HFFc6 (cell line): ENCODE measurements around the gene LBX2. TPM values are rescaled to one million over a fixed set of nuclear protein-coding genes. Genes with fewer than 3 reads are reported as not detected.

ENCODE experiments used
- DNase-seq: peaks from one replicate; pipeline ENCODE4 v3.0.0-alpha.2; 2018
- H3K27ac Mint-ChIP-seq: 2 replicates; pipeline ENCODE4 v1.8.0; 2020; ENCODE audit warnings: mild to moderate bottlenecking, mixed read lengths
- H3K27me3 Mint-ChIP-seq: 2 replicates; pipeline ENCODE4 v1.8.0; 2021; ENCODE audit warnings: mild to moderate bottlenecking, moderate library complexity, mixed read lengths; ENCODE audit not compliant: insufficient read depth
- H3K36me3 Mint-ChIP-seq: 2 replicates; pipeline ENCODE4 v1.8.0; 2021; ENCODE audit warnings: low read depth, mixed read lengths
- H3K4me1 Mint-ChIP-seq: 2 replicates; pipeline ENCODE4 v1.8.0; 2020; ENCODE audit warnings: low read depth, mixed read lengths
- H3K4me3 Mint-ChIP-seq: 2 replicates; pipeline ENCODE4 v1.8.0; 2020; ENCODE audit warnings: mild to moderate bottlenecking, moderate library complexity, mixed read lengths
- H3K9me3 Mint-ChIP-seq: 2 replicates; pipeline ENCODE4 v1.8.0; 2020; ENCODE audit warnings: mild to moderate bottlenecking, mixed read lengths
- long read RNA-seq: library from polyadenylated mRNA; unstranded; transcript quantifications from one replicate; pipeline ENCODE4 v2.0.0, GENCODE V29; 2019
- total RNA-seq, 6 experiments: library from RNA; stranded (reverse); fragmentation: NEBNext Ultra II Directional; extraction: Animal tissue kit (Norgen Biotek cat#: 25700); gene quantifications; 2 replicates in 1 of 6; 3 replicates in 5 of 6; pipeline ENCODE4 v1.2.3, GENCODE V29; 2021
- TF ChIP-seq, protein P1 (sequence below): fragments of 200-600 bp; sonication (generic); IDR thresholded peaks from 2 replicates; pipeline ENCODE4 v1.5.0; 2021; ENCODE audit warnings: antibody characterized with exemption, mild to moderate bottlenecking

The LBX2 gene, protein sequence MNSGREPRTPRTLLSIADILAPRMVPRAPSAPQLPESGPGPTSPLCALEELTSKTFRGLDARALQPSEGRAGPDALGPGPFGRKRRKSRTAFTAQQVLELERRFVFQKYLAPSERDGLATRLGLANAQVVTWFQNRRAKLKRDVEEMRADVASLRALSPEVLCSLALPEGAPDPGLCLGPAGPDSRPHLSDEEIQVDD
- 1 to 10 TPM in 3 of 6 experiments, under 1 TPM in 3; 0.21 to 1.8 (median 1.2) TPM for total RNA-seq
- long read RNA-seq, partial matches to known transcripts = 0 of 1 reads
- long read RNA-seq, other reads (novel, unspliced or antisense) = 1 of 1 reads

GRCh38 chr2:74499267-74499939 lies at the start of gene LBX2:
TSS of gene LBX2 (minus strand) at chr2:74499603. CDS start at chr2:74499537, 66 bp downstream.
- Mint-ChIP-seq H3K27me3 (peaks cover 19% of the 10 kb centered on the region), H3K4me1 (peaks cover 31% of the 10 kb centered on the region), H3K9me3 (no peaks in the 10 kb centered on the region), H3K4me3 (peak within 1 kb of the TSS; percentile 88), H3K36me3 (peaks cover 6% of the 10 kb centered on the region), H3K27ac (0 out of 2 replicates have a peak within 1 kb of the TSS, but pooled peaks have one; percentile 37)
- no peak for DNase-seq
- TF ChIP-seq, protein P1, sequence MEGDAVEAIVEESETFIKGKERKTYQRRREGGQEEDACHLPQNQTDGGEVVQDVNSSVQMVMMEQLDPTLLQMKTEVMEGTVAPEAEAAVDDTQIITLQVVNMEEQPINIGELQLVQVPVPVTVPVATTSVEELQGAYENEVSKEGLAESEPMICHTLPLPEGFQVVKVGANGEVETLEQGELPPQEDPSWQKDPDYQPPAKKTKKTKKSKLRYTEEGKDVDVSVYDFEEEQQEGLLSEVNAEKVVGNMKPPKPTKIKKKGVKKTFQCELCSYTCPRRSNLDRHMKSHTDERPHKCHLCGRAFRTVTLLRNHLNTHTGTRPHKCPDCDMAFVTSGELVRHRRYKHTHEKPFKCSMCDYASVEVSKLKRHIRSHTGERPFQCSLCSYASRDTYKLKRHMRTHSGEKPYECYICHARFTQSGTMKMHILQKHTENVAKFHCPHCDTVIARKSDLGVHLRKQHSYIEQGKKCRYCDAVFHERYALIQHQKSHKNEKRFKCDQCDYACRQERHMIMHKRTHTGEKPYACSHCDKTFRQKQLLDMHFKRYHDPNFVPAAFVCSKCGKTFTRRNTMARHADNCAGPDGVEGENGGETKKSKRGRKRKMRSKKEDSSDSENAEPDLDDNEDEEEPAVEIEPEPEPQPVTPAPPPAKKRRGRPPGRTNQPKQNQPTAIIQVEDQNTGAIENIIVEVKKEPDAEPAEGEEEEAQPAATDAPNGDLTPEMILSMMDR = no peak

DNA sequence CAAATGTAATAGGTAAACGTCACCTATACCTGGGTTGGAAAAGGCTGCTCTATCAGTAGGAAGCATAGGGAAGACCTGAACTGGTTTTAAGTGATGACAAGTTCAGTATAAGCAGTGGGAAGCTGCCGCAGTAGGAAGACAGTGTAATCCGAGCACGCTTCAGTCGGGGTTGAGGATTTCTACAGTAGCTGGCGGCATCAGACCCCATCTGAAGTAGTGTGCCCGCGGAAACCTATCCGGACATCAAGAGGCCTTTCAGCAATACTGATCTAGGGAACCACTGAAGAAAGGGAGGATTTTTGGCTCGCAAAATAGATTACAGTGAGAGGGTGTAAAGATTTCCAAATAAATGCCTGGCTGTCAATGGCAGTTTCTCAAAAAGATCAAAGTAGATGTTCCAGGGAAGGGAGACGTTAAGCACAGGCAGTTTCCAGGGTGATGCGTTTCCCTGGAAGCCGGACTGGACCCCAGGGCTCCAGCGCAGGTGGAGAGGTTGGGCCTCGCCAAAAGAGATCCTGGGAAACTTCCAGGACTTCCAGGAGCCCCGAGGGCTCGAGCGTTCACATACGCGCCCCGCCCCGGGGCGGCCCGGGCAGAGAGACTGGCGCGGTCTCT lies 49.0 kb upstream of the LBX2 start:
- Mint-ChIP-seq H3K4me3 (peak overlapping the region; percentile 70), H3K9me3 (no peaks in the 10 kb centered on the region), H3K27ac (peak overlapping the region; percentile 77), H3K27me3 (peaks cover 1% of the 10 kb centered on the region; the same call in 1 of the 2 replicates), H3K36me3 (peaks cover 23% of the 10 kb centered on the region), H3K4me1 (peaks cover 50% of the 10 kb centered on the region)
- TF ChIP-seq, protein P1 = no peak
- no peak for DNase-seq

- no peaks in the 10 kb centered on the region for H3K9me3 Mint-ChIP-seq
- H3K36me3 Mint-ChIP-seq = peaks cover 13% of the 10 kb centered on the region
- no peaks in the 10 kb centered on the region for H3K27me3 Mint-ChIP-seq
- H3K27ac Mint-ChIP-seq = no peak overlapping the region
- H3K4me3 Mint-ChIP-seq = no peak overlapping the region
- TF ChIP-seq, protein P1 = no peak
- DNase-seq = no peak
- peaks cover 29% of the 10 kb centered on the region for H3K4me1 Mint-ChIP-seq
These were observed 46.6 kb upstream of the LBX2 start for GRCh38 chr2:74546004-74546403.

GRCh38 chr2:74544634-74545033 lies 45.2 kb upstream of the LBX2 start:
- Mint-ChIP-seq H3K27me3 (no peaks in the 10 kb centered on the region), H3K27ac (no peak overlapping the region), H3K4me3 (no peak overlapping the region), H3K36me3 (peaks cover 9% of the 10 kb centered on the region), H3K9me3 (no peaks in the 10 kb centered on the region), H3K4me1 (peaks cover 16% of the 10 kb centered on the region)
- DNase-seq = no peak
- TF ChIP-seq, protein P1 = peak; percentile 31

- TF ChIP-seq, protein P1 = no peak
- Mint-ChIP-seq H3K9me3 (no peaks in the 10 kb centered on the region), H3K36me3 (peaks cover 9% of the 10 kb centered on the region), H3K27ac (no peak overlapping the region), H3K4me3 (no peak overlapping the region), H3K27me3 (no peaks in the 10 kb centered on the region), H3K4me1 (peaks cover 7% of the 10 kb centered on the region; the same call in 1 of the 2 replicates)
- DNase-seq = no peak
These were observed 43.6 kb upstream of the LBX2 start for GRCh38 chr2:74542978-74543377.
